HEK293 (cell line): Measurements from ENCODE around the gene GNB3.

Experiments
- CTCF ChIA-PET: fragments of 350-600 bp; formaldehyde crosslinking; extraction: SDS; loops from one replicate; lab custom pipeline; 2021; ENCODE audit warnings: antibody characterized with exemption; lab: Yijun Ruan, JAX
- POLR2A ChIA-PET: fragments of 300-600 bp; formaldehyde crosslinking; extraction: SDS; loops from one replicate; lab custom pipeline; 2020; ENCODE audit warnings: antibody characterized with exemption, inconsistent platforms; lab: Yijun Ruan, JAX
- H3K27ac ChIP-seq: fragments of 200-500 bp; sonication (Bioruptor generic); 2 replicates; pipeline ENCODE4 v1.5.1; 2014; ENCODE audit warnings: low read depth, low read length, control low read depth, inconsistent platforms; ENCODE audit errors: extremely low read depth
- H3K36me3 ChIP-seq, 2 experiments: fragments of 200-500 bp in 1 of 2; sonication (Bioruptor generic) in 1 of 2; 1 replicate in 1 of 2; 2 replicates in 1 of 2; pipeline ENCODE4 v1.5.1; 2014 to 2017; ENCODE audit warnings: inconsistent platforms in 2 of 2, low read length in 2 of 2; ENCODE audit not compliant: control insufficient read depth in 2 of 2, insufficient read depth in 1 of 2
- H3K4me1 ChIP-seq: fragments of 200-500 bp; sonication (Bioruptor generic); 2 replicates; pipeline ENCODE4 v1.5.1; 2014; ENCODE audit warnings: mild to moderate bottlenecking, low read length, inconsistent platforms; ENCODE audit not compliant: control insufficient read depth, insufficient read depth
- H3K4me3 ChIP-seq: 2 replicates; pipeline ENCODE4 v1.5.1; 2011; ENCODE audit warnings: low read depth, mild to moderate bottlenecking, control low read depth, low read length, moderate library complexity
- H3K9me3 ChIP-seq: fragments of 200-500 bp; sonication (Bioruptor generic); 2 replicates; pipeline ENCODE4 v1.5.1; 2014; ENCODE audit warnings: low read depth, low read length, inconsistent platforms; ENCODE audit not compliant: control insufficient read depth, insufficient read depth
- GLIS1 ChIP-seq: fragments of 450-650 bp; formaldehyde crosslinking; IDR thresholded peaks from 2 replicates; pipeline ENCODE4 v1.5.1; 2016; ENCODE audit warnings: missing biosample characterization, missing genetic modification characterization
- KLF1 ChIP-seq: fragments of 450-650 bp; formaldehyde crosslinking; IDR thresholded peaks from 2 replicates; pipeline ENCODE4 v1.5.1; 2016; ENCODE audit warnings: missing biosample characterization, missing genetic modification characterization
- MYNN ChIP-seq: fragments of 450-650 bp; formaldehyde crosslinking; IDR thresholded peaks from 2 replicates; pipeline ENCODE4 v1.5.1; 2016; ENCODE audit warnings: missing biosample characterization, missing genetic modification characterization, borderline replicate concordance
- SALL2 ChIP-seq: fragments of 450-650 bp; formaldehyde crosslinking; IDR thresholded peaks from 2 replicates; pipeline ENCODE4 v1.5.0; 2017; ENCODE audit warnings: missing biosample characterization, mild to moderate bottlenecking, missing genetic modification characterization, borderline replicate concordance
- ZBTB26 ChIP-seq: fragments of 450-650 bp; formaldehyde crosslinking; optimal IDR thresholded peaks from 2 replicates; pipeline ENCODE3; 2016; ENCODE audit warnings: missing biosample characterization, mild to moderate bottlenecking, missing genetic modification characterization
- ZNF114 ChIP-seq: fragments of 450-650 bp; formaldehyde crosslinking; IDR thresholded peaks from 2 replicates; pipeline ENCODE4 v1.5.0; 2017; ENCODE audit warnings: missing biosample characterization, missing genetic modification characterization
- ZNF19 ChIP-seq: fragments of 450-650 bp; formaldehyde crosslinking; IDR thresholded peaks from 2 replicates; pipeline ENCODE4; 2016; ENCODE audit warnings: missing biosample characterization, missing genetic modification characterization, low read depth
- ZNF311 ChIP-seq: fragments of 450-650 bp; formaldehyde crosslinking; IDR thresholded peaks from 2 replicates; pipeline ENCODE4 v1.5.1; 2017; ENCODE audit warnings: missing biosample characterization, missing genetic modification characterization, borderline replicate concordance
- ZNF558 ChIP-seq: fragments of 450-650 bp; formaldehyde crosslinking; IDR thresholded peaks from 2 replicates; pipeline ENCODE4 v1.5.1; 2016; ENCODE audit warnings: missing biosample characterization, missing genetic modification characterization
- ZNF600 ChIP-seq: fragments of 450-650 bp; formaldehyde crosslinking; IDR thresholded peaks from 2 replicates; pipeline ENCODE4 v1.5.1; 2016; ENCODE audit warnings: missing biosample characterization, missing genetic modification characterization
- ZNF645 ChIP-seq: fragments of 450-650 bp; formaldehyde crosslinking; IDR thresholded peaks from 2 replicates; pipeline ENCODE4; 2016; ENCODE audit warnings: missing biosample characterization, missing genetic modification characterization
- ZNF664 ChIP-seq: fragments of 450-650 bp; formaldehyde crosslinking; IDR thresholded peaks from 2 replicates; pipeline ENCODE4 v1.5.1; 2016; ENCODE audit warnings: missing biosample characterization, missing genetic modification characterization
- ZNF707 ChIP-seq: fragments of 450-650 bp; formaldehyde crosslinking; IDR thresholded peaks from 2 replicates; pipeline ENCODE4 v1.5.1; 2016; ENCODE audit warnings: missing biosample characterization, missing genetic modification characterization
- ZNF791 ChIP-seq: fragments of 450-650 bp; formaldehyde crosslinking; IDR thresholded peaks from 2 replicates; pipeline ENCODE4 v1.5.1; 2016; ENCODE audit warnings: missing biosample characterization, missing genetic modification characterization
- TF ChIP-seq, protein P1 (sequence below): fragments of 450-650 bp; formaldehyde crosslinking; IDR thresholded peaks from 2 replicates; pipeline ENCODE4 v1.5.1; 2016; ENCODE audit warnings: missing biosample characterization, missing genetic modification characterization
- TF ChIP-seq, protein P2 (sequence below): fragments of 450-650 bp; formaldehyde crosslinking; IDR thresholded peaks from 2 replicates; pipeline ENCODE4 v1.5.1; 2017; ENCODE audit warnings: missing biosample characterization, missing genetic modification characterization
- TF ChIP-seq, protein P3 (sequence below): fragments of 450-650 bp; formaldehyde crosslinking; IDR thresholded peaks from 2 replicates; pipeline ENCODE4 v1.5.1; 2017; ENCODE audit warnings: missing biosample characterization, missing genetic modification characterization
- TF ChIP-seq, protein P4 (sequence below): fragments of 450-650 bp; formaldehyde crosslinking; IDR thresholded peaks from 2 replicates; pipeline ENCODE4 v1.5.1; 2016; ENCODE audit warnings: missing biosample characterization, missing genetic modification characterization, borderline replicate concordance
- TF ChIP-seq, protein P5 (sequence below): fragments of 450-650 bp; formaldehyde crosslinking; IDR thresholded peaks from 2 replicates; pipeline ENCODE4 v1.5.1; 2017; ENCODE audit warnings: missing biosample characterization, mild to moderate bottlenecking, missing genetic modification characterization, moderate library complexity
- TF ChIP-seq, protein P6 (sequence below): fragments of 450-650 bp; formaldehyde crosslinking; IDR thresholded peaks from 2 replicates; pipeline ENCODE4 v1.5.1; 2016; ENCODE audit warnings: missing biosample characterization, missing genetic modification characterization

GNB3 gene

GRCh38 chr12:6847676-6848075 is 7.0 kb downstream of the GNB3 start:
- Histone ChIP-seq H3K9me3 (no peaks in the 10 kb centered on the region), H3K4me3 (no peak overlapping the region), H3K4me1 (peaks cover 7% of the 10 kb centered on the region), H3K27ac (no peak overlapping the region), H3K36me3 (peaks cover 29 to 78% of the 10 kb centered on the region in 2 experiments)
- ChIA-PET CTCF (interaction anchor here (1.2 to 8.1 kb wide), 4 partner anchors 8 to 95 kb away, joined by 3 to 75 read pairs (median 4); partner anchors contain the start of genes MLF2 and TPI1), POLR2A (interaction anchor here (1.0 to 2.5 kb wide), 2 partner anchors 25 to 159 kb away, joined by 4 to 8 read pairs; partner anchors contain the start of genes SPSB2 and ZNF384)
- TF ChIP-seq ZNF791 (tag by site-specific recombination), result no peak
- 0 out of 2 replicates have a peak, but pooled peaks have one; percentile 10 for TF ChIP-seq ZNF600 (tag by site-specific recombination)

DNA sequence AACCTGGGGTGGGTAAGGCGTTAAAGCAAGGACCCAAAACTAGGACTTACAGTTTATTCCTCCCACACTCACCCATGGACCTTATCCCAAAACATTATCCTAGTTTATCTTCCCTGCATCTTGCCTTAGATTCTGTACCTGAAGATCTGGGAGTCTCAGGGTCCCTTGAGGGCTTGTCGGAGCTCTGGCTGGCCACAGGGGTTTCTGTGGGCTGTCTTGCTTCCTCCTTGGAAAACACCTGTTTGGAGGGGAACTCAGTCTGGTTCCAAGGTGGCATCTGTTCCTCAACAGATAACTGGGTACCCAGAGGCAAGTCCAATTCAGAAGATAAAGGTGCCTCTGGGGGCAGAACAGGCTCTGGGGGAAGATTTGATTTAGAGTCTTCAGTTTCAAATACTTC is 8.7 kb downstream of the GNB3 start:
- H3K27ac ChIP-seq, result no peak overlapping the region
- H3K4me1 ChIP-seq, result peaks cover 11% of the 10 kb centered on the region
- POLR2A ChIA-PET, result interaction anchor here (1.5 to 2.5 kb wide), 2 partner anchors 9 to 23 kb away, joined by 8 read pairs; partner anchors contain the start of genes GNB3 and SPSB2
- no peak overlapping the region for H3K4me3 ChIP-seq
- CTCF ChIA-PET, result interaction anchor here (1.7 to 8.4 kb wide), 4 partner anchors 16 to 42 kb away, joined by 5 to 75 read pairs (median 41); partner anchors contain the start of gene SPSB2
- no peaks in the 10 kb centered on the region for H3K9me3 ChIP-seq
- H3K36me3 ChIP-seq, result peaks cover 23 to 68% of the 10 kb centered on the region in 2 experiments
- TF ChIP-seq, protein P1, sequence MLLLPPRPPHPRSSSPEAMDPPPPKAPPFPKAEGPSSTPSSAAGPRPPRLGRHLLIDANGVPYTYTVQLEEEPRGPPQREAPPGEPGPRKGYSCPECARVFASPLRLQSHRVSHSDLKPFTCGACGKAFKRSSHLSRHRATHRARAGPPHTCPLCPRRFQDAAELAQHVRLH (tag by site-specific recombination), result no peak
- TF ChIP-seq ZNF311 (tag by site-specific recombination), result no peak
- no peak for TF ChIP-seq ZNF558 (tag by site-specific recombination)
- no peak for TF ChIP-seq KLF1 (tag by site-specific recombination)
- TF ChIP-seq, protein P2, sequence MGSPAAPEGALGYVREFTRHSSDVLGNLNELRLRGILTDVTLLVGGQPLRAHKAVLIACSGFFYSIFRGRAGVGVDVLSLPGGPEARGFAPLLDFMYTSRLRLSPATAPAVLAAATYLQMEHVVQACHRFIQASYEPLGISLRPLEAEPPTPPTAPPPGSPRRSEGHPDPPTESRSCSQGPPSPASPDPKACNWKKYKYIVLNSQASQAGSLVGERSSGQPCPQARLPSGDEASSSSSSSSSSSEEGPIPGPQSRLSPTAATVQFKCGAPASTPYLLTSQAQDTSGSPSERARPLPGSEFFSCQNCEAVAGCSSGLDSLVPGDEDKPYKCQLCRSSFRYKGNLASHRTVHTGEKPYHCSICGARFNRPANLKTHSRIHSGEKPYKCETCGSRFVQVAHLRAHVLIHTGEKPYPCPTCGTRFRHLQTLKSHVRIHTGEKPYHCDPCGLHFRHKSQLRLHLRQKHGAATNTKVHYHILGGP, result no peak
- no peak for TF ChIP-seq ZNF645 (tag by site-specific recombination)
- no peak for TF ChIP-seq ZNF114 (tag by site-specific recombination)
- TF ChIP-seq MYNN (tag by site-specific recombination), result no peak
- TF ChIP-seq ZNF19 (tag by site-specific recombination), result no peak
- TF ChIP-seq, protein P3, sequence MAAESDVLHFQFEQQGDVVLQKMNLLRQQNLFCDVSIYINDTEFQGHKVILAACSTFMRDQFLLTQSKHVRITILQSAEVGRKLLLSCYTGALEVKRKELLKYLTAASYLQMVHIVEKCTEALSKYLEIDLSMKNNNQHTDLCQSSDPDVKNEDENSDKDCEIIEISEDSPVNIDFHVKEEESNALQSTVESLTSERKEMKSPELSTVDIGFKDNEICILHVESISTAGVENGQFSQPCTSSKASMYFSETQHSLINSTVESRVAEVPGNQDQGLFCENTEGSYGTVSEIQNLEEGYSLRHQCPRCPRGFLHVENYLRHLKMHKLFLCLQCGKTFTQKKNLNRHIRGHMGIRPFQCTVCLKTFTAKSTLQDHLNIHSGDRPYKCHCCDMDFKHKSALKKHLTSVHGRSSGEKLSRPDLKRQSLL, result no peak
- no peak for TF ChIP-seq ZBTB26 (tag by site-specific recombination)
- TF ChIP-seq, protein P4, sequence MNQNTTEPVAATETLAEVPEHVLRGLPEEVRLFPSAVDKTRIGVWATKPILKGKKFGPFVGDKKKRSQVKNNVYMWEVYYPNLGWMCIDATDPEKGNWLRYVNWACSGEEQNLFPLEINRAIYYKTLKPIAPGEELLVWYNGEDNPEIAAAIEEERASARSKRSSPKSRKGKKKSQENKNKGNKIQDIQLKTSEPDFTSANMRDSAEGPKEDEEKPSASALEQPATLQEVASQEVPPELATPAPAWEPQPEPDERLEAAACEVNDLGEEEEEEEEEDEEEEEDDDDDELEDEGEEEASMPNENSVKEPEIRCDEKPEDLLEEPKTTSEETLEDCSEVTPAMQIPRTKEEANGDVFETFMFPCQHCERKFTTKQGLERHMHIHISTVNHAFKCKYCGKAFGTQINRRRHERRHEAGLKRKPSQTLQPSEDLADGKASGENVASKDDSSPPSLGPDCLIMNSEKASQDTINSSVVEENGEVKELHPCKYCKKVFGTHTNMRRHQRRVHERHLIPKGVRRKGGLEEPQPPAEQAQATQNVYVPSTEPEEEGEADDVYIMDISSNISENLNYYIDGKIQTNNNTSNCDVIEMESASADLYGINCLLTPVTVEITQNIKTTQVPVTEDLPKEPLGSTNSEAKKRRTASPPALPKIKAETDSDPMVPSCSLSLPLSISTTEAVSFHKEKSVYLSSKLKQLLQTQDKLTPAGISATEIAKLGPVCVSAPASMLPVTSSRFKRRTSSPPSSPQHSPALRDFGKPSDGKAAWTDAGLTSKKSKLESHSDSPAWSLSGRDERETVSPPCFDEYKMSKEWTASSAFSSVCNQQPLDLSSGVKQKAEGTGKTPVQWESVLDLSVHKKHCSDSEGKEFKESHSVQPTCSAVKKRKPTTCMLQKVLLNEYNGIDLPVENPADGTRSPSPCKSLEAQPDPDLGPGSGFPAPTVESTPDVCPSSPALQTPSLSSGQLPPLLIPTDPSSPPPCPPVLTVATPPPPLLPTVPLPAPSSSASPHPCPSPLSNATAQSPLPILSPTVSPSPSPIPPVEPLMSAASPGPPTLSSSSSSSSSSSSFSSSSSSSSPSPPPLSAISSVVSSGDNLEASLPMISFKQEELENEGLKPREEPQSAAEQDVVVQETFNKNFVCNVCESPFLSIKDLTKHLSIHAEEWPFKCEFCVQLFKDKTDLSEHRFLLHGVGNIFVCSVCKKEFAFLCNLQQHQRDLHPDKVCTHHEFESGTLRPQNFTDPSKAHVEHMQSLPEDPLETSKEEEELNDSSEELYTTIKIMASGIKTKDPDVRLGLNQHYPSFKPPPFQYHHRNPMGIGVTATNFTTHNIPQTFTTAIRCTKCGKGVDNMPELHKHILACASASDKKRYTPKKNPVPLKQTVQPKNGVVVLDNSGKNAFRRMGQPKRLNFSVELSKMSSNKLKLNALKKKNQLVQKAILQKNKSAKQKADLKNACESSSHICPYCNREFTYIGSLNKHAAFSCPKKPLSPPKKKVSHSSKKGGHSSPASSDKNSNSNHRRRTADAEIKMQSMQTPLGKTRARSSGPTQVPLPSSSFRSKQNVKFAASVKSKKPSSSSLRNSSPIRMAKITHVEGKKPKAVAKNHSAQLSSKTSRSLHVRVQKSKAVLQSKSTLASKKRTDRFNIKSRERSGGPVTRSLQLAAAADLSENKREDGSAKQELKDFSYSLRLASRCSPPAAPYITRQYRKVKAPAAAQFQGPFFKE (tag by site-specific recombination), result no peak
- TF ChIP-seq SALL2 (tag by site-specific recombination), result no peak
- TF ChIP-seq, protein P5, sequence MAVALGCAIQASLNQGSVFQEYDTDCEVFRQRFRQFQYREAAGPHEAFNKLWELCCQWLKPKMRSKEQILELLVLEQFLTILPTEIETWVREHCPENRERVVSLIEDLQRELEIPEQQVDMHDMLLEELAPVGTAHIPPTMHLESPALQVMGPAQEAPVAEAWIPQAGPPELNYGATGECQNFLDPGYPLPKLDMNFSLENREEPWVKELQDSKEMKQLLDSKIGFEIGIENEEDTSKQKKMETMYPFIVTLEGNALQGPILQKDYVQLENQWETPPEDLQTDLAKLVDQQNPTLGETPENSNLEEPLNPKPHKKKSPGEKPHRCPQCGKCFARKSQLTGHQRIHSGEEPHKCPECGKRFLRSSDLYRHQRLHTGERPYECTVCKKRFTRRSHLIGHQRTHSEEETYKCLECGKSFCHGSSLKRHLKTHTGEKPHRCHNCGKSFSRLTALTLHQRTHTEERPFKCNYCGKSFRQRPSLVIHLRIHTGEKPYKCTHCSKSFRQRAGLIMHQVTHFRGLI (tag by site-specific recombination), result no peak
- no peak for TF ChIP-seq ZNF664 (tag by site-specific recombination)
- no peak for TF ChIP-seq ZNF707 (tag by site-specific recombination)
- TF ChIP-seq, protein P6, sequence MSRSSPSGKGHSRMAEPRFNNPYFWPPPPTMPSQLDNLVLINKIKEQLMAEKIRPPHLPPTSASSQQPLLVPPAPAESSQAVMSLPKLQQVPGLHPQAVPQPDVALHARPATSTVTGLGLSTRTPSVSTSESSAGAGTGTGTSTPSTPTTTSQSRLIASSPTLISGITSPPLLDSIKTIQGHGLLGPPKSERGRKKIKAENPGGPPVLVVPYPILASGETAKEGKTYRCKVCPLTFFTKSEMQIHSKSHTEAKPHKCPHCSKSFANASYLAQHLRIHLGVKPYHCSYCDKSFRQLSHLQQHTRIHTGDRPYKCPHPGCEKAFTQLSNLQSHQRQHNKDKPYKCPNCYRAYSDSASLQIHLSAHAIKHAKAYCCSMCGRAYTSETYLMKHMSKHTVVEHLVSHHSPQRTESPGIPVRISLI (tag by site-specific recombination), result no peak
- TF ChIP-seq GLIS1, result no peak
